Measurements from ENCODE around the gene PLD1.

DNA sequence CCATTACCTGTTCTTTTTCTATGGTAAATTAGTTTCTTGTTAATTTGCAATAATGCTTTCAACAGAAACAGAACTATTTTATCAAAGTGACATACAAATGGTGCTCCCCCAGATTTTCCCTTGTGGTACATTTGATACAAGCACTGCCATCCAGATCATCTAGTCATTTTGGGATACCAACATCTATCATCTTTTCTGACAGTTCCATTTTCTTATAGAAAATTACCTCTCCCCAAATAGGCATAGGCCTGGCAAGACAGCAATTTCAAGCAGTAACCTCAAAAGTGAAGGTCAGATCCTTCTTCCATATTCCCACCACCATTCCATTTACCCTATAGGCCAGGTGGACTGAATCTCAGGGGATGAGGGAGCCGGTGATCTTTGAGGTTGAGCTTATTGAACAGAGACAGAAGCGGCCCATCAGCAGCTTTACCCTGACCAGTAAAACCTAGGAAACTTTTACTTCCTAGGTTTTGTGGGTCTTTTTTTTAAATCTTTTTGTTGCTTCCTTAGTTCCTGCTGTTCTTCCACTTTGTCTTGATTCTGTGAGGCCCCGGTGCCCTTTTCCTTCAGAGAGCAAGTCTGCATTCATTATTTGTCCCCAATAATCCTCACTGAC lies 3.1 kb upstream of the PLD1 start:
- TF ChIP-seq, protein P1, sequence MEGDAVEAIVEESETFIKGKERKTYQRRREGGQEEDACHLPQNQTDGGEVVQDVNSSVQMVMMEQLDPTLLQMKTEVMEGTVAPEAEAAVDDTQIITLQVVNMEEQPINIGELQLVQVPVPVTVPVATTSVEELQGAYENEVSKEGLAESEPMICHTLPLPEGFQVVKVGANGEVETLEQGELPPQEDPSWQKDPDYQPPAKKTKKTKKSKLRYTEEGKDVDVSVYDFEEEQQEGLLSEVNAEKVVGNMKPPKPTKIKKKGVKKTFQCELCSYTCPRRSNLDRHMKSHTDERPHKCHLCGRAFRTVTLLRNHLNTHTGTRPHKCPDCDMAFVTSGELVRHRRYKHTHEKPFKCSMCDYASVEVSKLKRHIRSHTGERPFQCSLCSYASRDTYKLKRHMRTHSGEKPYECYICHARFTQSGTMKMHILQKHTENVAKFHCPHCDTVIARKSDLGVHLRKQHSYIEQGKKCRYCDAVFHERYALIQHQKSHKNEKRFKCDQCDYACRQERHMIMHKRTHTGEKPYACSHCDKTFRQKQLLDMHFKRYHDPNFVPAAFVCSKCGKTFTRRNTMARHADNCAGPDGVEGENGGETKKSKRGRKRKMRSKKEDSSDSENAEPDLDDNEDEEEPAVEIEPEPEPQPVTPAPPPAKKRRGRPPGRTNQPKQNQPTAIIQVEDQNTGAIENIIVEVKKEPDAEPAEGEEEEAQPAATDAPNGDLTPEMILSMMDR (IDR thresholded peaks at IDR 0.05): no peak
- TF ChIP-seq POLR2A (IDR thresholded peaks at IDR 0.05): no peak

Measured in heart left ventricle (tissue), 13 donors.